ENCODE measurements around the gene F10.

F10 gene

GRCh38 chr13:113122550-113123225 lies at the start of gene F10:
TSS of gene F10 (plus strand) at chr13:113122799. CDS start at chr13:113122856, 57 bp downstream.
- Histone ChIP-seq H3K9me2 (replicated peaks; ENCODE audit: low read depth, low read length) (no peaks in the 10 kb centered on the region), H3K36me3 (ENCODE audit: insufficient read depth, low read length) (no peaks in the 10 kb centered on the region), H2AFZ (ENCODE audit: low read length) (no peak within 1 kb of the TSS), H3K4me3 (ENCODE audit: low read length, poor library complexity, severe bottlenecking) (no peak within 1 kb of the TSS), H3K79me2 (ENCODE audit: insufficient read depth, low read length) (no peaks in the 10 kb centered on the region), H3K27me3 (ENCODE audit: insufficient read depth, low read length, poor library complexity, severe bottlenecking) (no peaks in the 10 kb centered on the region), H3K4me1 (ENCODE audit: insufficient read depth, low read length, poor library complexity, severe bottlenecking) (no peaks in the 10 kb centered on the region), H3K4me2 (ENCODE audit: low read depth, low read length, poor library complexity, severe bottlenecking) (no peak within 1 kb of the TSS), H3K9me3 (ENCODE audit: insufficient read depth, low read depth, low read length) (no peaks in the 10 kb centered on the region), H3K9ac (ENCODE audit: low read depth, low read length, poor library complexity, severe bottlenecking) (no peak within 1 kb of the TSS), H4K20me1 (ENCODE audit: insufficient read depth, low read length, poor library complexity, severe bottlenecking) (no peaks in the 10 kb centered on the region), H3F3A (ENCODE audit: low read depth) (no peaks in the 10 kb centered on the region)
- no peak for TF ChIP-seq EZH2phosphoT487 (IDR thresholded peaks at IDR 0.05; ENCODE audit: borderline replicate concordance)
- no peak for TF ChIP-seq CTCF (conservative IDR thresholded peaks at IDR 0.05; ENCODE audit: low read length)

DNA sequence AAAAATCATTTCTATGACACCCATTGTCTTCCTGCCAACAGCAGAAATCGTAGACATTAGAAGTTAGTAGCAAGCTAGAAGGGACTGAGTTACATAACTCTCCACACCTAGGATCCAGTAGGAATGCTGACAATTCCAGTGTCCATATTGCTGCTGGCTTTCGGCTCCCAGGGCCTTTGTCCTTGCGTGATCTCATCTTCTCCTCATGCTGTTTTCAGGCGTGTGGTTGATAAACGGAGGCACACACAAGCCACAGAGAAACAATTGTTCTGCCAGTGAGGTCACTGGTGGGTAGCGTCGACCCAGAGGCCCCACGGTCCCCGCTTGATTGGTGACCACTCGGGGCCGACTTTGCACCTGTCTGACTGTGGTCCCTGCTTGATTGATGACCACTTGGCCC lies 48.7 kb upstream of the F10 start:
- H3K4me3 ChIP-seq (ENCODE audit: low read length, poor library complexity, severe bottlenecking) = no peak overlapping the region
- no peaks in the 10 kb centered on the region for H3K27me3 ChIP-seq (ENCODE audit: insufficient read depth, low read length, poor library complexity, severe bottlenecking)
- H3F3A ChIP-seq (ENCODE audit: low read depth) = no peaks in the 10 kb centered on the region
- no peak overlapping the region for H3K9ac ChIP-seq (ENCODE audit: low read depth, low read length, poor library complexity, severe bottlenecking)
- no peak overlapping the region for H3K4me2 ChIP-seq (ENCODE audit: low read depth, low read length, poor library complexity, severe bottlenecking)
- no peaks in the 10 kb centered on the region for H3K4me1 ChIP-seq (ENCODE audit: insufficient read depth, low read length, poor library complexity, severe bottlenecking)
- no peaks in the 10 kb centered on the region for H4K20me1 ChIP-seq (ENCODE audit: insufficient read depth, low read length, poor library complexity, severe bottlenecking)
- TF ChIP-seq CTCF (conservative IDR thresholded peaks at IDR 0.05; ENCODE audit: low read length) (no peak), EZH2phosphoT487 (IDR thresholded peaks at IDR 0.05; ENCODE audit: borderline replicate concordance) (no peak)
- H3K9me2 ChIP-seq (replicated peaks; ENCODE audit: low read depth, low read length) = no peaks in the 10 kb centered on the region
- no peaks in the 10 kb centered on the region for H3K79me2 ChIP-seq (ENCODE audit: insufficient read depth, low read length)
- H2AFZ ChIP-seq (ENCODE audit: low read length) = no peak overlapping the region
- H3K9me3 ChIP-seq (ENCODE audit: insufficient read depth, low read depth, low read length) = no peaks in the 10 kb centered on the region
- H3K36me3 ChIP-seq (ENCODE audit: insufficient read depth, low read length) = no peaks in the 10 kb centered on the region

DNA sequence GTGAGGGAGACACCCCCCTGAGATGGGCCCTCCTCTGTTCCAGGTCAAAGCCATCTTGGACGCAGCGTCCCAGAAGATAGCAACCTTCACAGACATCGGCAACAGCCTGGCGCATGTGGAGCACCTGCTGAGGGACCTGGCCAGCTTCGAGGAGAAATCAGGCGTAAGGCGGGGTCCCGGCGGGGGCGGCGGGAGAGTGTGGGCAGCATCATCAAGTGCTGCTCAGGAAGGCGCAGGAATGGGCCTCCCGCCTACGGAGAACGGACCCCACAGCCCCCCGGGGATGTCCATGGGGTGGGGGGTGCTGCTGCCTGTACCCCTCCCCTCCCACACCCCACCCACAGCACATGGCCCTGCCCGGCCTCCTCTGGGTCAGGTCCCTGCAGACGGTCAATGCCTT lies 48.2 kb upstream of the F10 start:
- TF ChIP-seq CTCF (conservative IDR thresholded peaks at IDR 0.05; ENCODE audit: low read length) (no peak), EZH2phosphoT487 (IDR thresholded peaks at IDR 0.05; ENCODE audit: borderline replicate concordance) (no peak)
- Histone ChIP-seq H3K9me3 (ENCODE audit: insufficient read depth, low read depth, low read length) (no peaks in the 10 kb centered on the region), H3K79me2 (ENCODE audit: insufficient read depth, low read length) (no peaks in the 10 kb centered on the region), H3K4me3 (ENCODE audit: low read length, poor library complexity, severe bottlenecking) (no peak overlapping the region), H3K4me1 (ENCODE audit: insufficient read depth, low read length, poor library complexity, severe bottlenecking) (no peaks in the 10 kb centered on the region), H3K36me3 (ENCODE audit: insufficient read depth, low read length) (no peaks in the 10 kb centered on the region), H3K9me2 (replicated peaks; ENCODE audit: low read depth, low read length) (no peaks in the 10 kb centered on the region), H4K20me1 (ENCODE audit: insufficient read depth, low read length, poor library complexity, severe bottlenecking) (no peaks in the 10 kb centered on the region), H2AFZ (ENCODE audit: low read length) (no peak overlapping the region), H3F3A (ENCODE audit: low read depth) (no peaks in the 10 kb centered on the region), H3K27me3 (ENCODE audit: insufficient read depth, low read length, poor library complexity, severe bottlenecking) (no peaks in the 10 kb centered on the region), H3K4me2 (ENCODE audit: low read depth, low read length, poor library complexity, severe bottlenecking) (no peak overlapping the region), H3K9ac (ENCODE audit: low read depth, low read length, poor library complexity, severe bottlenecking) (no peak overlapping the region)
